GM12878 (cell line): ENCODE data around the gene MTFMT. TPM values are rescaled to one million over a fixed set of nuclear protein-coding genes. Genes with fewer than 3 reads are reported as not detected.

Source experiments
- ATAC-seq: fragments of 200-7000 bp; cut with Tn5 transposase; 3 replicates; pipeline ENCODE4 v1.9.1; 2020; ENCODE audit warnings: mild to moderate bottlenecking, moderate library complexity
- BruUV-seq: library from RNA; stranded (reverse); fragments of 400-500 nt; replicated peaks from 2 replicates; lab custom pipeline; 2021; lab: Mats Ljungman, UMichigan
- CTCF ChIA-PET: fragments of 300-600 bp; sonication (Branson Sonifier 250); formaldehyde crosslinking; extraction: SDS; loops from one replicate; lab custom pipeline; 2021; ENCODE audit warnings: inconsistent platforms; lab: Yijun Ruan, JAX
- POLR2A ChIA-PET: fragments of 350-600 bp; formaldehyde crosslinking; extraction: SDS; loops from one replicate; lab custom pipeline; 2021; ENCODE audit warnings: inconsistent platforms; lab: Charles Lee
- RAD21 ChIA-PET: fragments of 300-600 bp; sonication (Branson Sonifier 250); formaldehyde crosslinking; loops from one replicate; lab custom pipeline; 2023; ENCODE audit warnings: antibody characterized with exemption; ENCODE audit not compliant: unreplicated experiment; lab: Charles Lee
- SMC1A ChIA-PET: fragments of 300-600 bp; sonication (Branson Sonifier 250); formaldehyde crosslinking; loops from one replicate; lab custom pipeline; 2023; ENCODE audit not compliant: unreplicated experiment, uncharacterized antibody; lab: Charles Lee
- DNase-seq: peaks from one replicate; pipeline ENCODE4 v3.0.0-alpha.2; 2011; ENCODE audit warnings: low read depth, low spot score
- FAIRE-seq: peaks from 3 replicates; lab custom pipeline; 2011; peaks lifted over from hg19 to GRCh38; lab: Jason Lieb, UNC
- H2AFZ ChIP-seq: 2 replicates; pipeline ENCODE4 v1.6.0; 2011; ENCODE audit warnings: low read depth, low read length, control low read depth; ENCODE audit not compliant: control insufficient read depth
- H3K27ac ChIP-seq: 2 replicates; pipeline ENCODE4 v1.5.1; 2011; ENCODE audit warnings: control low read depth; ENCODE audit not compliant: control insufficient read depth, insufficient read depth
- H3K27me3 ChIP-seq, 2 experiments: replicated peaks in 1 of 2; 2 replicates each; pipeline versions ENCODE4 v1.6.0 to v1.6.1; 2011; ENCODE audit warnings: low read length in 1 of 2; ENCODE audit not compliant: control insufficient read depth in 2 of 2, insufficient read depth in 2 of 2
- H3K36me3 ChIP-seq, 2 experiments: 2 replicates each; pipeline ENCODE4 v1.5.1; 2011; ENCODE audit warnings: low read length in 1 of 2; ENCODE audit not compliant: control insufficient read depth in 2 of 2, insufficient read depth in 2 of 2
- H3K4me1 ChIP-seq: 2 replicates; pipeline ENCODE4 v1.6.1; 2011; ENCODE audit warnings: mild to moderate bottlenecking, low read length, moderate library complexity, mixed read lengths; ENCODE audit not compliant: control insufficient read depth, insufficient read depth
- H3K4me2 ChIP-seq: 2 replicates; pipeline ENCODE4 v1.6.0; 2011; ENCODE audit warnings: control low read depth; ENCODE audit not compliant: control insufficient read depth, insufficient read depth
- H3K4me3 ChIP-seq: fragments of 200-600 bp; sonication (generic); 2 replicates; pipeline ENCODE4 v1.5.1; 2016
- H3K79me2 ChIP-seq: 2 replicates; pipeline ENCODE4 v1.6.0; 2011; ENCODE audit warnings: low read length; ENCODE audit not compliant: control insufficient read depth, insufficient read depth
- H3K9ac ChIP-seq: 2 replicates; pipeline ENCODE4 v1.8.0; 2011; ENCODE audit warnings: low read length, control low read depth, mixed read lengths; ENCODE audit not compliant: control insufficient read depth, insufficient read depth
- H3K9me3 ChIP-seq: replicated peaks from 3 replicates; pipeline ENCODE4 v1.5.1; 2011; ENCODE audit warnings: mild to moderate bottlenecking, low read length; ENCODE audit not compliant: control insufficient read depth, insufficient read depth
- H4K20me1 ChIP-seq: 2 replicates; pipeline ENCODE4 v1.6.0; 2011; ENCODE audit not compliant: control insufficient read depth, insufficient read depth
- IKZF1 ChIP-seq: fragments of 450-650 bp; conservative IDR thresholded peaks from 2 replicates; pipeline ENCODE4 v1.6.1; 2017; ENCODE audit warnings: antibody characterized with exemption, mild to moderate bottlenecking
- IKZF2 ChIP-seq, 2 experiments: fragments of 450-650 bp; IDR thresholded peaks; 2 replicates each; pipeline ENCODE4 v1.6.1; 2017; ENCODE audit warnings: mild to moderate bottlenecking in 2 of 2, moderate library complexity in 2 of 2
- IRF4 ChIP-seq: IDR thresholded peaks from 2 replicates; pipeline ENCODE4 v1.6.1; 2011; ENCODE audit warnings: low read depth, low read length
- NR2F1 ChIP-seq: fragments of 450-650 bp; conservative IDR thresholded peaks from 2 replicates; pipeline ENCODE4 v1.6.1; 2017; ENCODE audit warnings: mild to moderate bottlenecking
- RAD51 ChIP-seq: fragments of 450-650 bp; IDR thresholded peaks from 2 replicates; pipeline ENCODE4 v1.6.1; 2016; ENCODE audit warnings: moderate library complexity, mild to moderate bottlenecking, inconsistent platforms
- RB1 ChIP-seq: fragments of 450-650 bp; formaldehyde crosslinking; IDR thresholded peaks from 2 replicates; pipeline ENCODE4 v1.6.1; 2017; ENCODE audit warnings: mild to moderate bottlenecking, borderline replicate concordance
- SIX5 ChIP-seq: IDR thresholded peaks from 2 replicates; pipeline ENCODE4 v1.6.1; 2011; ENCODE audit warnings: mild to moderate bottlenecking, low read depth, low read length, moderate library complexity; ENCODE audit not compliant: severe bottlenecking
- WGBS: methylation state at CpG from one replicate; pipeline ENCODE4 v1.1.6; 2016; ENCODE audit warnings: low lambda C conversion rate; ENCODE audit not compliant: insufficient replicate concordance, insufficient coverage; ENCODE audit errors: missing lambda C conversion rate; 5-methylcytosine and 5-hydroxymethylcytosine counted together
- in situ Hi-C: fragments of 300-500 bp; cut with MboI; formaldehyde crosslinking; loops from 9 replicates; pipeline ENCODE4 v1.14.3; 2018; ENCODE audit warnings: mixed read lengths
- intact Hi-C: fragments of 100-400 bp; cut with micrococcal nuclease; formaldehyde crosslinking; loops from one replicate; pipeline ENCODE4 v1.14.2; 2022; ENCODE audit not compliant: unreplicated experiment
- polyA plus RNA-seq, 11 experiments: library from polyadenylated mRNA; depleted of rRNA in 4 of 11; unstranded in 6 of 11; stranded (reverse) in 5 of 11; fragments of >200 nt; fragmentation: Nextera tagmentation in 4 of 11; fragmentation: Illumina TruSeq in 1 of 11; extraction: Ambion mirVana in 4 of 11; extraction: Trizol in 1 of 11; gene quantifications; 1 replicate in 1 of 11; 2 replicates in 10 of 11; pipeline versions ENCODE4 v1.2.1 to v1.2.3, GENCODE V29; 2011 to 2016; ENCODE audit warnings: inconsistent platforms in 2 of 11, missing spikeins in 2 of 11, low read depth in 1 of 11
- total RNA-seq, 4 experiments: library from RNA; depleted of rRNA in 3 of 4; stranded (reverse); fragments of >200 nt in 3 of 4; fragmentation: Illumina TruSeq in 1 of 4; extraction: Trizol in 1 of 4; gene quantifications; 2 replicates each; pipeline versions ENCODE4 v1.2.1 to v1.2.3, GENCODE V29; 2013 to 2021
- TF ChIP-seq, protein P1 (sequence below): IDR thresholded peaks from 2 replicates; pipeline ENCODE4 v1.6.1; 2011; ENCODE audit warnings: borderline replicate concordance, low read depth, mild to moderate bottlenecking, moderate library complexity, low read length; ENCODE audit not compliant: insufficient read depth, poor library complexity, severe bottlenecking
- TF ChIP-seq, protein P2 (sequence below): fragments of 450-650 bp; formaldehyde crosslinking; IDR thresholded peaks from 2 replicates; pipeline ENCODE4 v1.4.0; 2020; ENCODE audit warnings: mild to moderate bottlenecking, moderate library complexity

MTFMT gene
- total and polyA plus RNA-seq, 10 of the 15 experiments (the other 5 are each of a cell fraction or from before 2014, with no cell fraction given), result 1.7 to 29.8 (median 17.4) TPM

DNA sequence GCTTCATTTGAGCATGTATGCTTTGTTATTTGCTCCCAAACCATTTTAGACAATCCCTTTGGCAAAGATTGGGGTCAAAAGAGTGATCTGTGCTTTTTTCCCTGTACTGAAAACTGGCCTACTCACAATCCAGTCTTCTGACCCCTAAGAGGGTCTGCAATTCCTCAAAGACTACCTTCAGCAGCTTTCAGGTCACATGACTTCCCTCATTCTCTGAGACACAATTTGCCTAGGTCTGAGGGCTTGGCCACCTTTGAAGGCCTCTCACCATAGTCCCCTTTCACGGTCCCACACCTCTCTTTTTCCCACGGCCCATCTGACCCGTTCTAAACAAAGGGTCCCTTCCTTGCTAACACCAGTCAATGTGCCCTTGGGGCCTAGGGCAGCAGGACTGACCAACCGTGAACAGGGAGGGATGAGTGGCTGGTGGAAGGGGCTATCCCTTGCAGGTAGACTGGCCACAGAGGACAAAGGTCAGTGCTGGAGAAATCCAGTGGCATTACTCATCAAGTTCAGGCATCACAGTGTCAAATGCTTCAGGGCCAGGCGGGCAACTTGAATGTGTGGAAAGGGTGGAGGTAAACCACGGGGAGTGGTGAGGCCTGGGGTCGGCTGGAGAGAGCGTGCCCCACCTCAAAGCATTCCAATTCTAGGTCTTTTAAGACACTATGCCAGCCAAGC lies 27.6 kb upstream of the MTFMT start:
- DNase-seq, result no peak
- no peaks in the 10 kb centered on the region for H3K79me2 ChIP-seq
- TF ChIP-seq IKZF2 (IDR thresholded peaks at IDR 0.05) (no peak; a peak in 1 of 4 replicates), RAD51 (peak; percentile 27; the same call in 1 of the 2 replicates), NR2F1 (0 out of 2 replicates have a peak, but pooled peaks have one; percentile 14), IRF4 (no peak), SIX5 (no peak), RB1 (no peak), IKZF1 (peak; percentile 25; the same call in 1 of the 2 replicates)
- TF ChIP-seq, protein P1, sequence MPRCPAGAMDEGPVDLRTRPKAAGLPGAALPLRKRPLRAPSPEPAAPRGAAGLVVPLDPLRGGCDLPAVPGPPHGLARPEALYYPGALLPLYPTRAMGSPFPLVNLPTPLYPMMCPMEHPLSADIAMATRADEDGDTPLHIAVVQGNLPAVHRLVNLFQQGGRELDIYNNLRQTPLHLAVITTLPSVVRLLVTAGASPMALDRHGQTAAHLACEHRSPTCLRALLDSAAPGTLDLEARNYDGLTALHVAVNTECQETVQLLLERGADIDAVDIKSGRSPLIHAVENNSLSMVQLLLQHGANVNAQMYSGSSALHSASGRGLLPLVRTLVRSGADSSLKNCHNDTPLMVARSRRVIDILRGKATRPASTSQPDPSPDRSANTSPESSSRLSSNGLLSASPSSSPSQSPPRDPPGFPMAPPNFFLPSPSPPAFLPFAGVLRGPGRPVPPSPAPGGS, result no peak
- TF ChIP-seq, protein P2, sequence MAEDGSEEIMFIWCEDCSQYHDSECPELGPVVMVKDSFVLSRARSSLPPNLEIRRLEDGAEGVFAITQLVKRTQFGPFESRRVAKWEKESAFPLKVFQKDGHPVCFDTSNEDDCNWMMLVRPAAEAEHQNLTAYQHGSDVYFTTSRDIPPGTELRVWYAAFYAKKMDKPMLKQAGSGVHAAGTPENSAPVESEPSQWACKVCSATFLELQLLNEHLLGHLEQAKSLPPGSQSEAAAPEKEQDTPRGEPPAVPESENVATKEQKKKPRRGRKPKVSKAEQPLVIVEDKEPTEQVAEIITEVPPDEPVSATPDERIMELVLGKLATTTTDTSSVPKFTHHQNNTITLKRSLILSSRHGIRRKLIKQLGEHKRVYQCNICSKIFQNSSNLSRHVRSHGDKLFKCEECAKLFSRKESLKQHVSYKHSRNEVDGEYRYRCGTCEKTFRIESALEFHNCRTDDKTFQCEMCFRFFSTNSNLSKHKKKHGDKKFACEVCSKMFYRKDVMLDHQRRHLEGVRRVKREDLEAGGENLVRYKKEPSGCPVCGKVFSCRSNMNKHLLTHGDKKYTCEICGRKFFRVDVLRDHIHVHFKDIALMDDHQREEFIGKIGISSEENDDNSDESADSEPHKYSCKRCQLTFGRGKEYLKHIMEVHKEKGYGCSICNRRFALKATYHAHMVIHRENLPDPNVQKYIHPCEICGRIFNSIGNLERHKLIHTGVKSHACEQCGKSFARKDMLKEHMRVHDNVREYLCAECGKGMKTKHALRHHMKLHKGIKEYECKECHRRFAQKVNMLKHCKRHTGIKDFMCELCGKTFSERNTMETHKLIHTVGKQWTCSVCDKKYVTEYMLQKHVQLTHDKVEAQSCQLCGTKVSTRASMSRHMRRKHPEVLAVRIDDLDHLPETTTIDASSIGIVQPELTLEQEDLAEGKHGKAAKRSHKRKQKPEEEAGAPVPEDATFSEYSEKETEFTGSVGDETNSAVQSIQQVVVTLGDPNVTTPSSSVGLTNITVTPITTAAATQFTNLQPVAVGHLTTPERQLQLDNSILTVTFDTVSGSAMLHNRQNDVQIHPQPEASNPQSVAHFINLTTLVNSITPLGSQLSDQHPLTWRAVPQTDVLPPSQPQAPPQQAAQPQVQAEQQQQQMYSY (CRISPR knock-in tag), result no peak
- no peaks in the 10 kb centered on the region for H3K4me1 ChIP-seq
- no peak for FAIRE-seq
- H2AFZ ChIP-seq, result no peak overlapping the region
- no peaks in the 10 kb centered on the region for H3K36me3 ChIP-seq
- ChIA-PET CTCF (interaction anchor here (0.5 to 3.1 kb wide), 8 partner anchors 9 to 329 kb away, joined by 3 to 18 read pairs (median 4); no protein-coding TSS in a partner anchor), RAD21 (interaction anchor here (3.5 kb wide), 1 partner anchor 23 kb away, joined by 15 read pairs; no protein-coding TSS in a partner anchor), SMC1A (interaction anchor here (0.6 to 1.2 kb wide), 3 partner anchors 9 to 214 kb away, joined by 3 to 5 read pairs (median 3); no protein-coding TSS in a partner anchor), POLR2A (no interaction called here)
- no peak overlapping the region for H3K27ac ChIP-seq
- no TSS peak for BruUV-seq
- no peaks in the 10 kb centered on the region for H4K20me1 ChIP-seq
- no peak overlapping the region for H3K4me3 ChIP-seq
- H3K9me3 ChIP-seq, result no peaks in the 10 kb centered on the region
- intact Hi-C loops (no loop called here), in situ Hi-C loops (no loop called here)
- WGBS, result 43% methylated on average over 8 of the region's 8 CpGs
- H3K4me2 ChIP-seq, result no peak overlapping the region
- H3K9ac ChIP-seq, result no peak overlapping the region
- ATAC-seq, result no peak
- no peaks in the 10 kb centered on the region for H3K27me3 ChIP-seq
